HepG2 (cell line): ENCODE results near the gene FAM222B. TPM values are rescaled to one million over a fixed set of nuclear protein-coding genes. Genes with fewer than 3 reads are reported as not detected.

Source experiments
- IRF2 ChIP-seq: IDR thresholded peaks from 2 replicates; pipeline ENCODE4 v1.6.1; 2018; ENCODE audit warnings: missing genetic modification reagents, missing compliant biosample characterization
- ZNF441 ChIP-seq: sonication (generic); formaldehyde crosslinking; IDR thresholded peaks from 2 replicates; pipeline ENCODE4 v1.7.0; 2021; ENCODE audit warnings: missing genetic modification reagents, borderline replicate concordance
- ZNF446 ChIP-seq: sonication (generic); formaldehyde crosslinking; IDR thresholded peaks from 2 replicates; pipeline ENCODE4 v1.5.0; 2020; ENCODE audit warnings: mild to moderate bottlenecking, missing genetic modification reagents
- ZNF543 ChIP-seq: sonication (generic); formaldehyde crosslinking; IDR thresholded peaks from 2 replicates; pipeline ENCODE4 v1.4.0; 2020; ENCODE audit warnings: mild to moderate bottlenecking, missing genetic modification reagents
- ZNF747 ChIP-seq: sonication (generic); formaldehyde crosslinking; IDR thresholded peaks from 2 replicates; pipeline ENCODE4 v1.8.1; 2023; ENCODE audit warnings: missing genetic modification reagents, mild to moderate bottlenecking, borderline replicate concordance
- ZNF781 ChIP-seq: sonication (generic); formaldehyde crosslinking; IDR thresholded peaks from 2 replicates; pipeline ENCODE4 v1.5.1; 2020; ENCODE audit warnings: borderline replicate concordance, mild to moderate bottlenecking, missing genetic modification reagents; ENCODE audit errors: not compliant biosample characterization
- polyA plus RNA-seq, 8 experiments: library from polyadenylated mRNA; depleted of rRNA in 3 of 8; stranded (reverse) in 7 of 8; unstranded in 1 of 8; fragments of >200 nt; fragmentation: Illumina TruSeq in 4 of 8; extraction: Trizol in 4 of 8; gene quantifications; 2 replicates each; pipeline versions ENCODE4 v1.2.1 to v1.2.3, GENCODE V29; 2011 to 2016; ENCODE audit warnings: low read depth in 4 of 8, missing spikeins in 1 of 8, mixed read lengths in 1 of 8; ENCODE audit not compliant: insufficient read depth in 1 of 8
- total RNA-seq, 5 experiments: library from RNA; depleted of rRNA; stranded (reverse); fragments of >200 nt; fragmentation: Illumina TruSeq; extraction: Trizol; gene quantifications; 2 replicates each; pipeline ENCODE4 v1.2.3, GENCODE V29; 2016; ENCODE audit warnings: low read depth in 1 of 5
- TF ChIP-seq, protein P1 (sequence below): sonication (generic); formaldehyde crosslinking; IDR thresholded peaks from 2 replicates; pipeline ENCODE4 v1.4.0; 2020; ENCODE audit warnings: missing genetic modification reagents
- TF ChIP-seq, protein P2 (sequence below): sonication (generic); formaldehyde crosslinking; IDR thresholded peaks from 2 replicates; pipeline ENCODE4 v1.4.0; 2020; ENCODE audit warnings: mild to moderate bottlenecking, missing genetic modification reagents
- TF ChIP-seq, protein P3 (sequence below): sonication (generic); formaldehyde crosslinking; IDR thresholded peaks from 2 replicates; pipeline ENCODE4 v1.4.0; 2020; ENCODE audit warnings: missing genetic modification reagents
- TF ChIP-seq, protein P4 (sequence below): IDR thresholded peaks from 2 replicates; pipeline ENCODE4 v1.6.1; 2016; ENCODE audit warnings: missing compliant biosample characterization, missing genetic modification reagents, borderline replicate concordance
- TF ChIP-seq, protein P5 (sequence below): sonication (generic); formaldehyde crosslinking; IDR thresholded peaks from 2 replicates; pipeline ENCODE4 v1.5.0; 2020; ENCODE audit warnings: mild to moderate bottlenecking, missing genetic modification reagents, borderline replicate concordance

Gene FAM222B
- total and polyA plus RNA-seq, 2 of the 13 experiments (the other 11 are each of a cell fraction or from before 2014, with no cell fraction given), result 3.5 to 7.3 TPM

DNA sequence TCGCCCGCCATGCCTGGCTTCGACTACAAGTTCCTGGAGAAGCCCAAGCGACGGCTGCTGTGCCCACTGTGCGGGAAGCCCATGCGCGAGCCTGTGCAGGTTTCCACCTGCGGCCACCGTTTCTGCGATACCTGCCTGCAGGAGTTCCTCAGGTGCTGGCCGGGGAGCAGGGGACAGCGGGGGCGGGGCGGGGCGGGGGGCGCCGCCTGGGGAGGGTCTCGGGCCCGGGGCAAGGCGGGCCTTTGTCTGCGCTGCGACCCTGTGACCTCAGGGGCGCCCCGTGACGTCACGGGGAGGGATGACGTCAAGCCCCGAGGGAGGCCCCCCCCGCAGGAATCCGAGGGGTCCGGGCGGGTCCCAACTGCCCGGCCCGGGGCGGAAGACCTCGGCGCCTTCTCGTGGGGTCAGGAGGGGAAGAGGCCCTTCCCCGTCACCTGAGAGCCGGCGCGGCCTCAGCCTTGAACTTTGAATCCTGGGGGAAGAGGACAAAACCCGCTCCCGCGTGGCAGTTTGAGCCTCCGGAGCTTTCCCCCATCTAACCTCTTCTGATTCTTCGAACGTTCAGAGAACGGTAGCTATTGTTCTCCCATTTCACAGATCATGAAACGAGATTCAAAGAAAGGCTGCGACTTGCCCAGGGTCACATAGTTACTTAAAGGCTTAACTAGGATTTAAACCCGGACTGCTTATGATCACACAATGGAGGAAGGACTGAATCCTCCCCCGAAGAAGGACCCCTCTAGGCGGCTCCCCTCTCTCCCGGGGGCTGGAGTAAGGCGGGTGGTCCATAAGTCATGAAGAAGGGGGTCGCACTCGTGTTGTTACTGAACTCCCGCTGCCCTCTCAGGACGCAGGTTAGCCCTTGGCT is 98.3 kb downstream of the FAM222B start (continued):
- TF ChIP-seq IRF2 (CRISPR knock-in tag) (0 out of 2 replicates have a peak, but pooled peaks have one; percentile 7), ZNF747 (CRISPR knock-in tag) (no peak; the same call in 1 of the 2 replicates), ZNF543 (CRISPR knock-in tag) (peak; percentile 38; the same call in 1 of the 2 replicates), ZNF446 (CRISPR knock-in tag) (no peak), ZNF441 (CRISPR knock-in tag) (no peak; the same call in 1 of the 2 replicates), ZNF781 (CRISPR knock-in tag) (peak; percentile 23)
- TF ChIP-seq, protein P1, sequence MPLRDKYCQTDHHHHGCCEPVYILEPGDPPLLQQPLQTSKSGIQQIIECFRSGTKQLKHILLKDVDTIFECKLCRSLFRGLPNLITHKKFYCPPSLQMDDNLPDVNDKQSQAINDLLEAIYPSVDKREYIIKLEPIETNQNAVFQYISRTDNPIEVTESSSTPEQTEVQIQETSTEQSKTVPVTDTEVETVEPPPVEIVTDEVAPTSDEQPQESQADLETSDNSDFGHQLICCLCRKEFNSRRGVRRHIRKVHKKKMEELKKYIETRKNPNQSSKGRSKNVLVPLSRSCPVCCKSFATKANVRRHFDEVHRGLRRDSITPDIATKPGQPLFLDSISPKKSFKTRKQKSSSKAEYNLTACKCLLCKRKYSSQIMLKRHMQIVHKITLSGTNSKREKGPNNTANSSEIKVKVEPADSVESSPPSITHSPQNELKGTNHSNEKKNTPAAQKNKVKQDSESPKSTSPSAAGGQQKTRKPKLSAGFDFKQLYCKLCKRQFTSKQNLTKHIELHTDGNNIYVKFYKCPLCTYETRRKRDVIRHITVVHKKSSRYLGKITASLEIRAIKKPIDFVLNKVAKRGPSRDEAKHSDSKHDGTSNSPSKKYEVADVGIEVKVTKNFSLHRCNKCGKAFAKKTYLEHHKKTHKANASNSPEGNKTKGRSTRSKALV (CRISPR knock-in tag), result no peak
- TF ChIP-seq, protein P2, sequence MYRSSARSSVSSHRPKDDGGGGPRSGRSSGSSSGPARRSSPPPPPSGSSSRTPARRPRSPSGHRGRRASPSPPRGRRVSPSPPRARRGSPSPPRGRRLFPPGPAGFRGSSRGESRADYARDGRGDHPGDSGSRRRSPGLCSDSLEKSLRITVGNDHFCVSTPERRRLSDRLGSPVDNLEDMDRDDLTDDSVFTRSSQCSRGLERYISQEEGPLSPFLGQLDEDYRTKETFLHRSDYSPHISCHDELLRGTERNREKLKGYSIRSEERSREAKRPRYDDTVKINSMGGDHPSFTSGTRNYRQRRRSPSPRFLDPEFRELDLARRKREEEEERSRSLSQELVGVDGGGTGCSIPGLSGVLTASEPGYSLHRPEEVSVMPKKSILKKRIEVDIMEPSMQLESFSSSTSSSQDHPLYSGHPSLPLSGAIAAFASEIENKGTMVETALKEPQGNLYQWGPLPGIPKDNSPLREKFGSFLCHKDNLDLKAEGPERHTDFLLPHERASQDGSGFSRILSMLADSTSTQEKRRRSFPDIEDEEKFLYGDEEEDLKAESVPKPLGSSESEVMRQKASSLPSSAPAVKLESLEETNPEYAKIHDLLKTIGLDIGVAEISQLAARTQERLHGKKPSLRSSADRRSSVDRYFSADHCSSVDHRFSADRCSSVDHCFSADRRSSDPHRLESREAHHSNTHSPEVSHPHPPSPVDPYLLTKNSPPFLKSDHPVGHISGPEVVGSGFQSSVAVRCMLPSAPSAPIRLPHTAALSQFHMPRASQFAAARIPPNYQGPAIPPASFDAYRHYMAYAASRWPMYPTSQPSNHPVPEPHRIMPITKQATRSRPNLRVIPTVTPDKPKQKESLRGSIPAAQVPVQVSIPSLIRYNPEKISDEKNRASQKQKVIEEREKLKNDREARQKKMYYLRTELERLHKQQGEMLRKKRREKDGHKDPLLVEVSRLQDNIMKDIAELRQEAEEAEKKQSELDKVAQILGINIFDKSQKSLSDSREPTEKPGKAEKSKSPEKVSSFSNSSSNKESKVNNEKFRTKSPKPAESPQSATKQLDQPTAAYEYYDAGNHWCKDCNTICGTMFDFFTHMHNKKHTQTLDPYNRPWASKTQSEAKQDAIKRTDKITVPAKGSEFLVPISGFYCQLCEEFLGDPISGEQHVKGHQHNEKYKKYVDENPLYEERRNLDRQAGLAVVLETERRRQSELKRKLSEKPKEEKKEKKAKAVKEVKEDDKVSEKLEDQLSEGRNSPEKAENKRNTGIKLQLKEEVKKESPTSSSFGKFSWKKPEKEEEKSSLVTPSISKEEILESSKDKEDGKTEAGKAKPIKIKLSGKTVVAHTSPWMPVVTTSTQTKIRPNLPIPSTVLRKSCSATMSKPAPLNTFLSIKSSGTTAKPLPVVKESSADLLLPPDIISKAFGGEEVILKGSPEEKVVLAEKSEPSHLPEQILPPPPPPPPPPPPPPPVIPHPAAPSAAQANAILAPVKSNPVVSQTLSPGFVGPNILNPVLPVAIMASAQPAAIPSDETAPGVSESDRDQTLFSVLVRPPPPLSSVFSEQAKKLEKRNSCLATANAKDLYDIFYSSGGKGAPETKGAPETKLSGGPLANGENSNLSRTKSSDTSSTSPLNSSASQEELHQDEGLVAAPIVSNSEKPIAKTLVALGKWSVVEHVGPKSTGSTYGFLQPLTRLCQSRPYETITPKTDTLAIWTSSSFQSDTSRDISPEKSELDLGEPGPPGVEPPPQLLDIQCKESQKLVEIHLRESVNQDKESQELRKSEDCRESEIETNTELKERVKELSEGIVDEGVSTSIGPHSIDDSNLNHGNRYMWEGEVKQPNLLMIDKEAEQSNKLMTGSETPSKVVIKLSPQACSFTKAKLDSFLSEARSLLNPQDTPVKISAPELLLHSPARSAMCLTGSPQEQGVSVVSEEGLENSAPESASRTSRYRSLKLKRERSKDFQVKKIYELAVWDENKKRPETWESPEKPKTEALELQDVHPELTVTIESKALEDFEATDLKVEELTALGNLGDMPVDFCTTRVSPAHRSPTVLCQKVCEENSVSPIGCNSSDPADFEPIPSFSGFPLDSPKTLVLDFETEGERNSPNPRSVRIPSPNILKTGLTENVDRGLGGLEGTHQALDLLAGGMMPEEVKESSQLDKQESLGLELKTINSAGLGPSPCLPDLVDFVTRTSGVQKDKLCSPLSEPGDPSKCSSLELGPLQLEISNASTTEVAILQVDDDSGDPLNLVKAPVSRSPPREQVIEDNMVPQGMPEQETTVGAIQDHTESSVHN, result no peak
- TF ChIP-seq, protein P3, sequence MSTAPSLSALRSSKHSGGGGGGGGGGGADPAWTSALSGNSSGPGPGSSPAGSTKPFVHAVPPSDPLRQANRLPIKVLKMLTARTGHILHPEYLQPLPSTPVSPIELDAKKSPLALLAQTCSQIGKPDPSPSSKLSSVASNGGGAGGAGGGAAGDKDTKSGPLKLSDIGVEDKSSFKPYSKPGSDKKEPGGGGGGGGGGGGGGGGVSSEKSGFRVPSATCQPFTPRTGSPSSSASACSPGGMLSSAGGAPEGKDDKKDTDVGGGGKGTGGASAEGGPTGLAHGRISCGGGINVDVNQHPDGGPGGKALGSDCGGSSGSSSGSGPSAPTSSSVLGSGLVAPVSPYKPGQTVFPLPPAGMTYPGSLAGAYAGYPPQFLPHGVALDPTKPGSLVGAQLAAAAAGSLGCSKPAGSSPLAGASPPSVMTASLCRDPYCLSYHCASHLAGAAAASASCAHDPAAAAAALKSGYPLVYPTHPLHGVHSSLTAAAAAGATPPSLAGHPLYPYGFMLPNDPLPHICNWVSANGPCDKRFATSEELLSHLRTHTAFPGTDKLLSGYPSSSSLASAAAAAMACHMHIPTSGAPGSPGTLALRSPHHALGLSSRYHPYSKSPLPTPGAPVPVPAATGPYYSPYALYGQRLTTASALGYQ (CRISPR knock-in tag), result peak; percentile 19; the same call in 1 of the 2 replicates
- TF ChIP-seq, protein P4, sequence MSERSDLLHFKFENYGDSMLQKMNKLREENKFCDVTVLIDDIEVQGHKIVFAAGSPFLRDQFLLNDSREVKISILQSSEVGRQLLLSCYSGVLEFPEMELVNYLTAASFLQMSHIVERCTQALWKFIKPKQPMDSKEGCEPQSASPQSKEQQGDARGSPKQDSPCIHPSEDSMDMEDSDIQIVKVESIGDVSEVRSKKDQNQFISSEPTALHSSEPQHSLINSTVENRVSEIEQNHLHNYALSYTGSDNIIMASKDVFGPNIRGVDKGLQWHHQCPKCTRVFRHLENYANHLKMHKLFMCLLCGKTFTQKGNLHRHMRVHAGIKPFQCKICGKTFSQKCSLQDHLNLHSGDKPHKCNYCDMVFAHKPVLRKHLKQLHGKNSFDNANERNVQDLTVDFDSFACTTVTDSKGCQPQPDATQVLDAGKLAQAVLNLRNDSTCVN (CRISPR knock-in tag), result peak; percentile 35; the same call in 1 of the 2 replicates
- TF ChIP-seq, protein P5, sequence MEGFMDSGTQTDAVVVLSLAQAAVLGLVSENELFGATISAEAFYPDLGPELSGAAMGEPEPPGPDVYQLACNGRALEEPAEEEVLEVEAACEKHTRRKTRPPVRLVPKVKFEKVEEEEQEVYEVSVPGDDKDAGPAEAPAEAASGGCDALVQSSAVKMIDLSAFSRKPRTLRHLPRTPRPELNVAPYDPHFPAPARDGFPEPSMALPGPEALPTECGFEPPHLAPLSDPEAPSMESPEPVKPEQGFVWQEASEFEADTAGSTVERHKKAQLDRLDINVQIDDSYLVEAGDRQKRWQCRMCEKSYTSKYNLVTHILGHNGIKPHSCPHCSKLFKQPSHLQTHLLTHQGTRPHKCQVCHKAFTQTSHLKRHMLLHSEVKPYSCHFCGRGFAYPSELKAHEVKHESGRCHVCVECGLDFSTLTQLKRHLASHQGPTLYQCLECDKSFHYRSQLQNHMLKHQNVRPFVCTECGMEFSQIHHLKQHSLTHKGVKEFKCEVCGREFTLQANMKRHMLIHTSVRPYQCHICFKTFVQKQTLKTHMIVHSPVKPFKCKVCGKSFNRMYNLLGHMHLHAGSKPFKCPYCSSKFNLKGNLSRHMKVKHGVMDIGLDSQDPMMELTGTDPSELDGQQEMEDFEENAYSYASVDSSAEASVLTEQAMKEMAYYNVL, result 0 out of 2 replicates have a peak, but pooled peaks have one; percentile 19
